ENCODE results near the gene NUDT14.

NUDT14 gene

GRCh38 chr14:105211758-105212089 lies 30.6 kb upstream of the NUDT14 start:
- DNase-seq: no peak

- no peak for DNase-seq
These were observed 30.1 kb upstream of the NUDT14 start for GRCh38 chr14:105211086-105211757.

GRCh38 chr14:105210266-105211025 lies 29.3 kb upstream of the NUDT14 start:
- DNase-seq: no peak

- DNase-seq: no peak
These were observed 28.5 kb upstream of the NUDT14 start for GRCh38 chr14:105209646-105210045.

- no peak for DNase-seq
These were observed 28.0 kb upstream of the NUDT14 start for GRCh38 chr14:105209091-105209490.

- DNase-seq: no peak
These were observed 27.6 kb upstream of the NUDT14 start for GRCh38 chr14:105208738-105209075.

GRCh38 chr14:105207996-105208737 lies 27.1 kb upstream of the NUDT14 start:
- no peak for DNase-seq

GRCh38 chr14:105207460-105207901 lies 26.4 kb upstream of the NUDT14 start:
- DNase-seq: no peak

- DNase-seq: no peak
These were observed 25.8 kb upstream of the NUDT14 start for GRCh38 chr14:105206873-105207272.

- DNase-seq: no peak
These were observed 24.6 kb upstream of the NUDT14 start for GRCh38 chr14:105205673-105206208.

- DNase-seq: no peak
These were observed 24.0 kb upstream of the NUDT14 start for GRCh38 chr14:105204931-105205672.

GRCh38 chr14:105204206-105204930 lies 23.3 kb upstream of the NUDT14 start:
- no peak for DNase-seq

- DNase-seq: no peak
These were observed 22.6 kb upstream of the NUDT14 start for GRCh38 chr14:105203701-105204100.

GRCh38 chr14:105203057-105203531 lies 22.0 kb upstream of the NUDT14 start:
- DNase-seq: peak; percentile 61

- no peak for DNase-seq
These were observed 20.9 kb upstream of the NUDT14 start for GRCh38 chr14:105201925-105202513.

- no peak for DNase-seq
These were observed 20.2 kb upstream of the NUDT14 start for GRCh38 chr14:105201156-105201924.

- DNase-seq: no peak
These were observed 19.5 kb upstream of the NUDT14 start for GRCh38 chr14:105200641-105201040.

GRCh38 chr14:105200074-105200473 lies 19.0 kb upstream of the NUDT14 start:
- DNase-seq: no peak

GRCh38 chr14:105199093-105199492 lies 18.0 kb upstream of the NUDT14 start:
- no peak for DNase-seq

GRCh38 chr14:105198588-105198987 lies 17.5 kb upstream of the NUDT14 start:
- no peak for DNase-seq

- no peak for DNase-seq
These were observed 16.1 kb upstream of the NUDT14 start for GRCh38 chr14:105197211-105197641.
